ENCODE data around the gene ZNF202.

The ZNF202 gene

DNA sequence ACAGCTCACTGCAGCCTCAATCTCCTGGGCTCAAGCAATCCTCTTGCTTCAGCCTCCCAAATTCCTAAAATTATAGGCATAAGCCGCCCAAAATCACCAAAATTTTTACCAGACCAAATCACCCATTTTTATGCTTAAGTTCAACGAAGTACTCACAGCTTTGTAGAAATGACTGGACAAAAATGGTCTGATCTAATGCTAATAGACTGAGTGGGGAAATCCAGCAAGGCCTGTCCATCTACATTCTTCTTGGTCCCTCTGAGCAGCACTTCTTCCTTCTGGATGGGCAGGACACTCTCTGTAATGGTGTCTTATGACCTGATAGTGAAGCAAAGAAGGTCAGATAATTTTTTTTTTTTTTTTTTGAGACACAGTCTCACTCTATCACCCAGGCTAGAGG, 31.6 kb upstream of the ZNF202 start:
- TF ChIP-seq, protein P1, sequence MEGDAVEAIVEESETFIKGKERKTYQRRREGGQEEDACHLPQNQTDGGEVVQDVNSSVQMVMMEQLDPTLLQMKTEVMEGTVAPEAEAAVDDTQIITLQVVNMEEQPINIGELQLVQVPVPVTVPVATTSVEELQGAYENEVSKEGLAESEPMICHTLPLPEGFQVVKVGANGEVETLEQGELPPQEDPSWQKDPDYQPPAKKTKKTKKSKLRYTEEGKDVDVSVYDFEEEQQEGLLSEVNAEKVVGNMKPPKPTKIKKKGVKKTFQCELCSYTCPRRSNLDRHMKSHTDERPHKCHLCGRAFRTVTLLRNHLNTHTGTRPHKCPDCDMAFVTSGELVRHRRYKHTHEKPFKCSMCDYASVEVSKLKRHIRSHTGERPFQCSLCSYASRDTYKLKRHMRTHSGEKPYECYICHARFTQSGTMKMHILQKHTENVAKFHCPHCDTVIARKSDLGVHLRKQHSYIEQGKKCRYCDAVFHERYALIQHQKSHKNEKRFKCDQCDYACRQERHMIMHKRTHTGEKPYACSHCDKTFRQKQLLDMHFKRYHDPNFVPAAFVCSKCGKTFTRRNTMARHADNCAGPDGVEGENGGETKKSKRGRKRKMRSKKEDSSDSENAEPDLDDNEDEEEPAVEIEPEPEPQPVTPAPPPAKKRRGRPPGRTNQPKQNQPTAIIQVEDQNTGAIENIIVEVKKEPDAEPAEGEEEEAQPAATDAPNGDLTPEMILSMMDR (conservative IDR thresholded peaks at IDR 0.05; ENCODE audit: control insufficient read depth, insufficient read depth, low read depth, low read length), result no peak
- H3K4me3 ChIP-seq (ENCODE audit: control insufficient read depth, low read depth, low read length), result no peak overlapping the region
- DNase-seq (ENCODE audit: low read depth), result no peak

DNA sequence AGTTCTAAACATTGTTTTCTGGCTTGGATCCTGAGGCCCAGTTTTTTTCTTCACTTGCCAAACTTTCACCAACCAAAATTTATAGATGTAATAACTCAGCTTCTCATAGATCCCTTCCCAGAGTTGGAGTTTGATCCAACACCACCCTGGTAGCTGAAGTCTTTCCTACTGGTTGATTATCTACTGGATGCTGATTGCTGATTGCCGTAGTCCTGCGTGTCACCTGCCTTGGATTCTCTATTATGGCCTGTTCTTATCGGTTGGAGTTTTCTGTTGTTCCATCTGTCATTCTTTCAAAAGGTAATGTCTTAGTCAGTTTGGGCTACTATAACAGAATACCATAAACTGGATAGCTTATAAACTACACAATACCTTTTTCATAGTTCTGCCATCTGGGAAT, 30.2 kb upstream of the ZNF202 start:
- TF ChIP-seq, protein P1 (conservative IDR thresholded peaks at IDR 0.05; ENCODE audit: control insufficient read depth, insufficient read depth, low read depth, low read length), result no peak
- no peak overlapping the region for H3K4me3 ChIP-seq (ENCODE audit: control insufficient read depth, low read depth, low read length)
- DNase-seq (ENCODE audit: low read depth), result no peak

DNA sequence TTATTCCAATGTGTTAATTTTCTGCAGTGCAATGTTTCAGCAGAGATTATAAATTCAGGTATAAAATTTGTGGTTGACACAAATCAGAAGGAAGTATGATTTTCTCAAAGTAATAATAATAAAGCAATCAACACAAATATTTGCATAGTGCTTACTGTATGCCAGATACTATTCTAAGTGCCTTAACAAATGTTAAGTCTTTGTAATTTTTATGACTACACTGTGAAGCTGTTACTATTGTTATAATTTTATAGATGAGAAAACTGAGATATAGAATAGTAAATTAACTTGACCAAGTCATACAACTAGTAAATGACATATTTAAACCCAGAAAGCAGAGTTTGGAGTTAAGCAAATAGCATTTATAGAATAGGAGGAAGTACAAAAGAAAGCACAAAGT, 29.3 kb upstream of the ZNF202 start:
- TF ChIP-seq, protein P1 (conservative IDR thresholded peaks at IDR 0.05; ENCODE audit: control insufficient read depth, insufficient read depth, low read depth, low read length), result no peak
- DNase-seq (ENCODE audit: low read depth), result no peak
- H3K4me3 ChIP-seq (ENCODE audit: control insufficient read depth, low read depth, low read length), result no peak overlapping the region

DNA sequence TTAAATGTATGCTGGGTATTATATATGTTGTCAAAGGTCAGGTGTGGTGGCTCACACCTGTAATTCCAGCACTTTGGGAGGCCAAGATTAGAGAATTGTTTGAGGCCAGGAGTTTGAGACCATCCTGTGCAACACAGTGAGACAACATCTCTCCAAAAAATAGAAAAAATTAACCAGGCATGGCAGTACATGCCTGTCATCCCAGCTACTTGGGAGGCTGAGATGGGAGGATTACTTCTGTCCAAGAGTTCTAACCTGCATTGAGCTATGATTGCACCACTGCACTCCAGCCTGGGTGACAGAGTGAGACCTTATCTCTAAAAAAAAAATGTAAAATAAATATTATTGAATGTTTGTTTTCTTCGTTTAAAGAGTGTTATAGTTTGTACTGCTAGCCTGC, 24.1 kb upstream of the ZNF202 start:
- no peak for DNase-seq (ENCODE audit: low read depth)
- H3K4me3 ChIP-seq (ENCODE audit: control insufficient read depth, low read depth, low read length), result no peak overlapping the region
- TF ChIP-seq, protein P1 (conservative IDR thresholded peaks at IDR 0.05; ENCODE audit: control insufficient read depth, insufficient read depth, low read depth, low read length), result no peak

DNA sequence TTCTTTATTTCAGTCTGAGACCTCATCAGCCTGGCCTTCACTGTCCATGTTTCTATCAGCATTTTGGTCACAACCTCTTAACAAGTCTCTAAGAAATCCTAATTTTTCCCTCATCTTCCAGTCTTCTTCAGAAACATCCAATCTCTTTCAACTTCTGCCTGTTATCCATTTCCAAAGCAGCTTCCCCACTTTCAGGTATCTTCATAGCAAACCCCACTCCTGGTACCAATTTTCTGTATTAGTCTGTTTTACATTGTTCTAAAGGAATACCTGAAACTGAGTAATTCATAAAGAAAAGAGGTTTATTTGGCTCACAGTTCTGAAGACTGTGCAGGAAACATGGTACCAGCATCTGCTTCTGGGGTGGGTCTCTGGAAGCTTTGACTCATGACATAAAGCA, 21.0 kb upstream of the ZNF202 start:
- no peak overlapping the region for H3K4me3 ChIP-seq (ENCODE audit: control insufficient read depth, low read depth, low read length)
- TF ChIP-seq, protein P1 (conservative IDR thresholded peaks at IDR 0.05; ENCODE audit: control insufficient read depth, insufficient read depth, low read depth, low read length), result no peak
- no peak for DNase-seq (ENCODE audit: low read depth)

DNA sequence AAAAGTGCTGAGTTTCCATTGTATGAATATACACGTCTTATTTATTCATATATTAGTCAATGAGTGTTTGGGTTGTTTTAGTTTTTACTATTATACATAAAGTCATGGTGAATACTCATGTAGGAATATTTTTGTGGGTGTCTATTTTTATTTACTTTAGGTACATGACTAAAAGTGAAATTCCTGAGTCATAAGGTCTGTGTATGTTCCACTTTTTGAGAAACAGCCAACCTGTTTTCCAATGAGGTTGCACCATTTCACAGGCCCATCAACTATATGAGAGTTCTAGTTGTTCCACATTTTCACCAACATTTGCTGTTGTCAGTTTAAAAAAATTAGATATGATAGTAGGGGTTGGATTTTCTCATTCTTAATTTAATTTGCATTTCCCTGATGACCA, 19.4 kb upstream of the ZNF202 start:
- no peak for DNase-seq (ENCODE audit: low read depth)
- TF ChIP-seq, protein P1 (conservative IDR thresholded peaks at IDR 0.05; ENCODE audit: control insufficient read depth, insufficient read depth, low read depth, low read length), result no peak
- H3K4me3 ChIP-seq (ENCODE audit: control insufficient read depth, low read depth, low read length), result no peak overlapping the region

DNA sequence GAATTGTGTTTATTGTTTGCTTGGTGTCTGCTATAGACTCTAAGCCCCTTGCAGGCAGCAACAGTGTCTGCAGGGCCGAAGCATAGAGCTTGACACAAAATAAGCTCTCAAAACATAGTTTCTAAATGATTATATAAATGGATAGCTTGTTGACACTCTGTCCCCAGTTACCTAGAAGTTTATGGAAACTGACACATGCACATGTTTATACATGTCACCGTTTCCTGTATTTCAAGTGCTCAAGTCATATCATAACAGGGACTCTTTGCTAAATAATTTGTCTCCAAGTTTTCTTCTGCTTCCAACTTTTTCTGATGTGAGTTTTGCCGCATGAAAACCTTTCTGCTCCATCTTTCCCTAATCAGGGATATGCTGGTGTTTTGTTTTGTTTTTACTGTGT, 16.5 kb upstream of the ZNF202 start:
- DNase-seq (ENCODE audit: low read depth), result no peak
- no peak overlapping the region for H3K4me3 ChIP-seq (ENCODE audit: control insufficient read depth, low read depth, low read length)
- TF ChIP-seq, protein P1 (conservative IDR thresholded peaks at IDR 0.05; ENCODE audit: control insufficient read depth, insufficient read depth, low read depth, low read length), result no peak

Data from fibroblast of mammary gland (primary cell).